ENCODE results near the gene ACVR2B. TPM values are rescaled to one million over a fixed set of nuclear protein-coding genes. Genes with fewer than 3 reads are reported as not detected.

The ACVR2B gene
- total RNA-seq, 4 donors from 2014 or later = 2.4 to 12.1 (median 6.3) TPM

DNA sequence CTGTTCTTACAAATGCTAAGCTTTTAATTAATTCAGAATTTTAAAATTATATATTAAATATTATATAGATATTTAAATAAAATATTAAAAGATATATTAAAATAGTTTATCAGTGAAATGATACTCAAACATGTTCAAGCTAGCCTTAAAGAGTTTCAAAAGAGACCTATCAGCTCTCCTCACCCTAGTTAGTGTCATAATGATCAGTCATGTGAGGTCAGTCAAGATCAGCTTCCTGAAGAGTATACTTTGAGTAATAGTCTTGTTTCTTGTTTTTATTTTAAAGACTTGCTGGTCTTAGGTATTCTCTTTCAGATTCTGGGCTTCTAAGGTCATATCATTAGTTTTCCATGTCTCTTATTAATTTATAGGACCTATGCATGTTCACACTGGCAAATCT is 56.9 kb downstream of the ACVR2B start:
- in situ Hi-C loops (cut with MboI; ENCODE audit: low sequenced_read_pairs in 4 of 4) (loop anchor here in 2 of 4 donors (25.0 kb wide), 2 partner anchors 477 to 527 kb away; no protein-coding TSS in a partner anchor), intact Hi-C loops (cut with DNase I; ENCODE audit: low total_unique reads) (no loop called here)
- TF ChIP-seq, protein P1, sequence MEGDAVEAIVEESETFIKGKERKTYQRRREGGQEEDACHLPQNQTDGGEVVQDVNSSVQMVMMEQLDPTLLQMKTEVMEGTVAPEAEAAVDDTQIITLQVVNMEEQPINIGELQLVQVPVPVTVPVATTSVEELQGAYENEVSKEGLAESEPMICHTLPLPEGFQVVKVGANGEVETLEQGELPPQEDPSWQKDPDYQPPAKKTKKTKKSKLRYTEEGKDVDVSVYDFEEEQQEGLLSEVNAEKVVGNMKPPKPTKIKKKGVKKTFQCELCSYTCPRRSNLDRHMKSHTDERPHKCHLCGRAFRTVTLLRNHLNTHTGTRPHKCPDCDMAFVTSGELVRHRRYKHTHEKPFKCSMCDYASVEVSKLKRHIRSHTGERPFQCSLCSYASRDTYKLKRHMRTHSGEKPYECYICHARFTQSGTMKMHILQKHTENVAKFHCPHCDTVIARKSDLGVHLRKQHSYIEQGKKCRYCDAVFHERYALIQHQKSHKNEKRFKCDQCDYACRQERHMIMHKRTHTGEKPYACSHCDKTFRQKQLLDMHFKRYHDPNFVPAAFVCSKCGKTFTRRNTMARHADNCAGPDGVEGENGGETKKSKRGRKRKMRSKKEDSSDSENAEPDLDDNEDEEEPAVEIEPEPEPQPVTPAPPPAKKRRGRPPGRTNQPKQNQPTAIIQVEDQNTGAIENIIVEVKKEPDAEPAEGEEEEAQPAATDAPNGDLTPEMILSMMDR (IDR thresholded peaks at IDR 0.05 in 4 of 5, conservative IDR thresholded peaks at IDR 0.05 in 1 of 5) = no peak
- TF ChIP-seq POLR2A (IDR thresholded peaks at IDR 0.05) = no peak
- Histone ChIP-seq H3K9me3 (no peaks in the 10 kb centered on the region), H3K27ac (no peak overlapping the region), H3K4me1 (no peaks in the 10 kb centered on the region), H3K27me3 (no peaks in the 10 kb centered on the region), H3K4me3 (no peak overlapping the region), H3K36me3 (peaks cover 0 to 51% of the 10 kb centered on the region in 2 donors)
- DNase-seq = no peak
- ATAC-seq = no peak

DNA sequence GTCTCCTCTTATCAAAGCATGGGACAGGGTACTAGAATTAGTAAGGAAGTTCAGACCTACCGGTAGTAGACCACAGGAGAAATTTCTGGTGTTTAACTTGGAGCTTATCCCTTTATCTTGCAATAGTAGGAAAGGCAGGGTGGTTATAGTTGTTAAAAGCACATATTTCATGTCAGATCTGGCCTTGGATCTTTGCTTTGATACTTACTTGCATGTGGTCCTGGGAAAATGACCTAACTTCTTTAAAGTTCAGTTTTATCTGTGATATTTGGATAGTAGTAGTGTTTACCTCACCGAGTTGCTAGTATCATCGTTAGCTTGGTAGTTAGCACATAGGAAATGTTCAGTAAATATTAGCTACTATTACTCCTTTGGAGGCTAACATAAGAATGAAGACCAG is 57.9 kb downstream of the ACVR2B start:
- ATAC-seq (no peak), DNase-seq (no peak)
- intact Hi-C loops (cut with DNase I; ENCODE audit: low total_unique reads) (no loop called here), in situ Hi-C loops (cut with MboI; ENCODE audit: low sequenced_read_pairs in 4 of 4) (loop anchor here in 2 of 4 donors (25.0 kb wide), 2 partner anchors 476 to 526 kb away; no protein-coding TSS in a partner anchor)
- Histone ChIP-seq H3K27me3 (no peaks in the 10 kb centered on the region), H3K4me3 (no peak overlapping the region), H3K9me3 (no peaks in the 10 kb centered on the region), H3K4me1 (no peaks in the 10 kb centered on the region), H3K27ac (no peak overlapping the region), H3K36me3 (peaks cover 0 to 47% of the 10 kb centered on the region in 2 donors)
- TF ChIP-seq, protein P1 (IDR thresholded peaks at IDR 0.05 in 4 of 5, conservative IDR thresholded peaks at IDR 0.05 in 1 of 5) = no peak
- TF ChIP-seq POLR2A (IDR thresholded peaks at IDR 0.05) = no peak

DNA sequence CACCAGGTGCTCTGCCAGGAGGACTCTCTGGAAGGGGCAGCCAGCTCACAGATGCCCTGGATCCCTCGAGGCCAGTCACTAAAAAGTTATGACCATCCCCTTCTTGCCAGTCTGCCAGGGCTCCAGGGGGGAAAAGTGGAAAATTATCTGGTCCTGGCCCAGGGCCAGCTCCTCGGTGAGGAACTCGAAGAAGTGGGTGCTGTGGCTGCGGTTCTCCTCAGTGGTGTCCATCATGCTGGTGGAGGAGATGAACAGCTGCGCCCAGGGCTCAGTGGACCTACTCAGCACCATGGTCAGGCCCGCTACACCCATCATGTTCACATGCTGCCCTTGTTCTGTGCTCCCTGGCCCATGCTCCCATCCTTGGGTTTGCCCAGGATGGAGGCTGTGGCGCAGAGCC is 61.7 kb downstream of the ACVR2B start:
- in situ Hi-C loops (cut with MboI; ENCODE audit: low sequenced_read_pairs in 4 of 4) = loop anchor here in 2 of 4 donors (25.0 kb wide), 2 partner anchors 472 to 522 kb away; no protein-coding TSS in a partner anchor
- no peak for TF ChIP-seq POLR2A (IDR thresholded peaks at IDR 0.05)
- TF ChIP-seq, protein P1 (IDR thresholded peaks at IDR 0.05 in 4 of 5, conservative IDR thresholded peaks at IDR 0.05 in 1 of 5) = no peak
- peaks cover 0 to 27% of the 10 kb centered on the region in 2 donors for H3K36me3 ChIP-seq
- no peak for ATAC-seq
- peaks cover 9 to 14% of the 10 kb centered on the region in 2 donors for H3K4me1 ChIP-seq
- no peak for DNase-seq
- H3K4me3 ChIP-seq = no peak overlapping the region
- H3K27me3 ChIP-seq = no peaks in the 10 kb centered on the region
- no peak overlapping the region for H3K27ac ChIP-seq
- intact Hi-C loops (cut with DNase I; ENCODE audit: low total_unique reads) = no loop called here
- H3K9me3 ChIP-seq = no peaks in the 10 kb centered on the region

DNA sequence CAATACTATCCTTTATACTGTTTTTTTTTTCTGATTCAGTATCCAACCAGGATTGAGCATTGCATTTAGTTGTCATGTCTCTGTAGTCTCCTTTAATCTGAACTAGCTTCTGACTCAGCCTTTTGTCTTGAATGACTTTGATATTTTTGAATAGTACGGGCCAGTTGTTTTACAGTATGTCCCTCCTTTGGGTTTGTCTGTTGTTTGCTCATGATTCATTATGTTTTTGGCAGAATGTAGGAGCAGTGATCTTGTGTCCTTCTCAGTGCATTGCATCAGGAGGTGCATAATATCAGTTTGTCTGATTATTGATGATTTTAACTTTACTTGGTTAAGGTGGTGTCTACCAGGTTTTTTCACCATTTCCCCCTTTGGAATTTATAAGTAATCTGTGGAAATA is 63.0 kb downstream of the ACVR2B start:
- Histone ChIP-seq H3K4me3 (no peak overlapping the region), H3K9me3 (no peaks in the 10 kb centered on the region), H3K27ac (no peak overlapping the region), H3K4me1 (peaks cover 14 to 22% of the 10 kb centered on the region in 2 donors), H3K27me3 (no peaks in the 10 kb centered on the region), H3K36me3 (peaks cover 0 to 20% of the 10 kb centered on the region in 2 donors)
- TF ChIP-seq POLR2A (IDR thresholded peaks at IDR 0.05) = no peak
- TF ChIP-seq, protein P1 (IDR thresholded peaks at IDR 0.05 in 4 of 5, conservative IDR thresholded peaks at IDR 0.05 in 1 of 5) = no peak
- in situ Hi-C loops (cut with MboI; ENCODE audit: low sequenced_read_pairs in 4 of 4) = loop anchor here in 2 of 4 donors (25.0 kb wide), 2 partner anchors 471 to 521 kb away; no protein-coding TSS in a partner anchor
- ATAC-seq (no peak), DNase-seq (no peak)
- intact Hi-C loops (cut with DNase I; ENCODE audit: low total_unique reads) = no loop called here

DNA sequence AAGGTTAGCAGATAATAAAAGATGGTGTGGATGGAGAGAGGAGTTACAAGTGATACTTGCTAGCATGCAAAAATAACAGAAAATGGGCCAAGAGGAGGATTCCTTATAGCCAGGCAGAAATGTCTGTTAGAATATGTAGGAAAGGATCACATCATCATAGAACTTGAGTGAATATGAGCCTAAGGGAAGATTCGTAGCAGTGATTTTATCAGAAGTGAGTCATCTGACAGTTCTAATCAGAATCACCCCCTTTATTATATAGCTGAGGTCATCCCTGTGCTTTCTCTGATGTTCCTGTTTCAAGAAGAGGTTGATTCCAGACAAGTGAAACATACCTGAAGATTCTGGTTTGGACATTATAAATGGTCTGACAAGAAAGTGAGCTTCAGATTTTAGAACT is 65.3 kb downstream of the ACVR2B start:
- H3K36me3 ChIP-seq = peaks cover 0 to 17% of the 10 kb centered on the region in 2 donors
- in situ Hi-C loops (cut with MboI; ENCODE audit: low sequenced_read_pairs in 4 of 4) (loop anchor here in 2 of 4 donors (25.0 kb wide), 2 partner anchors 468 to 518 kb away; no protein-coding TSS in a partner anchor), intact Hi-C loops (cut with DNase I; ENCODE audit: low total_unique reads) (no loop called here)
- DNase-seq (no peak), ATAC-seq (no peak)
- peaks cover 14 to 22% of the 10 kb centered on the region in 2 donors for H3K4me1 ChIP-seq
- no peak overlapping the region for H3K4me3 ChIP-seq
- TF ChIP-seq POLR2A (IDR thresholded peaks at IDR 0.05) = no peak
- TF ChIP-seq, protein P1 (IDR thresholded peaks at IDR 0.05 in 4 of 5, conservative IDR thresholded peaks at IDR 0.05 in 1 of 5) = no peak
- no peaks in the 10 kb centered on the region for H3K9me3 ChIP-seq
- no peak overlapping the region for H3K27ac ChIP-seq
- H3K27me3 ChIP-seq = no peaks in the 10 kb centered on the region
